K562 (cell line): ENCODE measurements around the gene NR5A1. TPM values are rescaled to one million over a fixed set of nuclear protein-coding genes. Genes with fewer than 3 reads are reported as not detected.

Experiments used
- ATAC-seq: fragments of 200-7000 bp; cut with Tn5 transposase; 3 replicates; pipeline ENCODE4 v1.9.1; 2020; ENCODE audit warnings: moderate library complexity
- BruUV-seq: library from RNA; stranded (reverse); fragments of 400-500 nt; replicated peaks from 2 replicates; lab custom pipeline; 2021; lab: Mats Ljungman, UMichigan
- CTCF ChIA-PET: fragments of 300-600 bp; formaldehyde crosslinking; extraction: SDS; loops from one replicate; lab custom pipeline; 2021; ENCODE audit warnings: low intra/inter-chr PET ratio; lab: Yijun Ruan, JAX
- POLR2A ChIA-PET: fragments of 300-600, 350-650 bp; sonication (Branson Sonifier 250); formaldehyde crosslinking; extraction: SDS; loops from one replicate; lab custom pipeline; 2021; ENCODE audit warnings: antibody characterized with exemption, inconsistent platforms; lab: Yijun Ruan, JAX
- DNase-seq, 4 experiments: peaks; one replicate each; pipeline versions ENCODE4 v3.0.0 to v3.0.0-alpha.2; 2011 to 2018; ENCODE audit warnings: low spot score in 3 of 4, mixed read lengths in 3 of 4; ENCODE audit errors: extremely low read depth in 1 of 4
- FAIRE-seq: peaks from 2 replicates; lab custom pipeline; 2011; peaks lifted over from hg19 to GRCh38; lab: Jason Lieb, UNC
- H2AFZ ChIP-seq: 2 replicates; pipeline ENCODE4 v1.6.0; 2011; ENCODE audit warnings: low read depth, low read length, control low read depth, inconsistent platforms
- H3K27ac ChIP-seq: fragments of 200-600 bp; 3 replicates; pipeline ENCODE4 v1.8.0; 2011; ENCODE audit warnings: low read depth, mild to moderate bottlenecking, control low read depth, inconsistent platforms, low read length, moderate library complexity, mixed read lengths; ENCODE audit errors: extremely low read depth
- H3K27me3 ChIP-seq, 2 experiments: fragments of 300-600 bp in 1 of 2; 2 replicates in 1 of 2; 3 replicates in 1 of 2; pipeline versions ENCODE4 v1.6.0 to v1.8.0; 2011; ENCODE audit warnings: inconsistent platforms in 2 of 2, low read length in 2 of 2, mild to moderate bottlenecking in 1 of 2, mixed read lengths in 1 of 2, moderate library complexity in 1 of 2; ENCODE audit not compliant: control insufficient read depth in 2 of 2, insufficient read depth in 2 of 2
- H3K36me3 ChIP-seq: fragments of 300-600 bp; 3 replicates; pipeline ENCODE4 v1.8.0; 2011; ENCODE audit warnings: mild to moderate bottlenecking, low read length, inconsistent platforms; ENCODE audit not compliant: control insufficient read depth, insufficient read depth
- H3K4me1 ChIP-seq, 2 experiments: fragments of 200-600 bp in 1 of 2; replicated peaks in 1 of 2; 2 replicates in 1 of 2; 3 replicates in 1 of 2; pipeline versions ENCODE4 v1.5.1 to v1.8.0; 2011; ENCODE audit warnings: inconsistent platforms in 2 of 2, low read length in 2 of 2, mild to moderate bottlenecking in 1 of 2, mixed read lengths in 1 of 2, moderate library complexity in 1 of 2; ENCODE audit not compliant: control insufficient read depth in 2 of 2, insufficient read depth in 2 of 2
- H3K4me2 ChIP-seq: 2 replicates; pipeline ENCODE4 v1.6.1; 2011; ENCODE audit warnings: low read length, control low read depth, inconsistent platforms, mixed read lengths; ENCODE audit not compliant: insufficient read depth
- H3K4me3 ChIP-seq: fragments of 200-600 bp; sonication (generic), shearing (Covaris generic); 2 replicates; pipeline ENCODE4 v1.5.1; 2016; ENCODE audit warnings: control low read depth, inconsistent platforms
- H3K79me2 ChIP-seq: fragments of 200-600 bp; 3 replicates; pipeline ENCODE4 v1.8.0; 2011; ENCODE audit warnings: low read length, inconsistent platforms; ENCODE audit not compliant: control insufficient read depth, insufficient read depth
- H3K9ac ChIP-seq, 2 experiments: 2 replicates each; pipeline versions ENCODE4 v1.6.0 to v1.6.1; 2011; ENCODE audit warnings: low read depth in 2 of 2, low read length in 2 of 2, control low read depth in 1 of 2, inconsistent platforms in 1 of 2, mild to moderate bottlenecking in 1 of 2, mixed read lengths in 1 of 2; ENCODE audit not compliant: insufficient read depth in 1 of 2
- H3K9me1 ChIP-seq: one replicate; pipeline ENCODE4 v1.6.0; 2011; ENCODE audit warnings: inconsistent platforms, mild to moderate bottlenecking, low read length, moderate library complexity; ENCODE audit not compliant: control insufficient read depth, insufficient read depth
- H3K9me3 ChIP-seq: replicated peaks from 2 replicates; pipeline ENCODE4 v1.5.1; 2011; ENCODE audit warnings: low read depth, low read length, inconsistent platforms; ENCODE audit not compliant: control insufficient read depth, insufficient read depth
- H4K20me1 ChIP-seq: replicated peaks from 2 replicates; pipeline ENCODE4 v1.6.1; 2011; ENCODE audit warnings: low read length, inconsistent platforms, mixed read lengths; ENCODE audit not compliant: control insufficient read depth, insufficient read depth
- CBFB ChIP-seq: sonication (generic); formaldehyde crosslinking; IDR thresholded peaks from 2 replicates; pipeline ENCODE4 v1.4.0; 2020; ENCODE audit warnings: mild to moderate bottlenecking, missing genetic modification reagents
- CBX3 ChIP-seq, 2 experiments: IDR thresholded peaks; 1 replicate in 1 of 2; 2 replicates in 1 of 2; pipeline ENCODE4 v1.6.1; 2012; ENCODE audit warnings: inconsistent platforms in 2 of 2, low read length in 2 of 2, borderline replicate concordance in 1 of 2, control low read depth in 1 of 2
- GTF2F1 ChIP-seq: IDR thresholded peaks from 2 replicates; pipeline ENCODE4 v1.6.1; 2011; ENCODE audit warnings: low read depth, low read length, improper control_type of control experiment
- HINFP ChIP-seq: fragments of 450-650 bp; conservative IDR thresholded peaks from 2 replicates; pipeline ENCODE4 v1.6.1; 2016; ENCODE audit warnings: missing genetic modification characterization, low read depth, mild to moderate bottlenecking, control low read depth, missing compliant biosample characterization
- MNT ChIP-seq, 2 experiments: fragments of 450-650 bp; conservative IDR thresholded peaks; 2 replicates each; pipeline ENCODE4 v1.6.1; 2017; ENCODE audit warnings: mild to moderate bottlenecking in 2 of 2, moderate library complexity in 2 of 2
- MXI1 ChIP-seq: IDR thresholded peaks from 2 replicates; pipeline ENCODE4 v1.6.1; 2011; ENCODE audit warnings: low read depth, mild to moderate bottlenecking, improper control_type of control experiment, low read length
- NCOA2 ChIP-seq, 2 experiments: fragments of 450-650 bp; IDR thresholded peaks; 2 replicates each; pipeline ENCODE4 v1.6.1; 2018; ENCODE audit warnings: mild to moderate bottlenecking in 2 of 2, moderate library complexity in 1 of 2; ENCODE audit not compliant: partially characterized antibody in 2 of 2
- PHF20 ChIP-seq: fragments of 450-650 bp; IDR thresholded peaks from 2 replicates; pipeline ENCODE4 v1.6.1; 2018; ENCODE audit not compliant: partially characterized antibody
- PML ChIP-seq: IDR thresholded peaks from 2 replicates; pipeline ENCODE4 v1.6.1; 2012; ENCODE audit warnings: low read length, inconsistent platforms
- RAD21 ChIP-seq, 2 experiments: fragments of 250-450 bp in 1 of 2; fragments of 450-650 bp in 1 of 2; sonication (Bioruptor Pico) in 1 of 2; formaldehyde crosslinking in 1 of 2; IDR thresholded peaks in 1 of 2; conservative IDR thresholded peaks in 1 of 2; 2 replicates each; pipeline versions ENCODE4 v1.4.0 to v1.8.0; 2020 to 2022; ENCODE audit warnings: mild to moderate bottlenecking in 2 of 2, moderate library complexity in 1 of 2
- SNAPC5 ChIP-seq: fragments of 250-450 bp; sonication (Bioruptor Pico); IDR thresholded peaks from 2 replicates; pipeline ENCODE4 v1.8.0; 2021; ENCODE audit warnings: moderate library complexity, mild to moderate bottlenecking, inconsistent platforms
- TCF7 ChIP-seq: sonication (generic); IDR thresholded peaks from 2 replicates; pipeline ENCODE4 v1.6.1; 2016; ENCODE audit warnings: antibody characterized with exemption, borderline replicate concordance
- TEAD4 ChIP-seq, 2 experiments: sonication (generic) in 1 of 2; formaldehyde crosslinking in 1 of 2; IDR thresholded peaks; 2 replicates each; pipeline versions ENCODE4 v1.6.1 to v1.8.0; 2012 to 2022; ENCODE audit warnings: borderline replicate concordance in 1 of 2, inconsistent platforms in 1 of 2, low read length in 1 of 2, mild to moderate bottlenecking in 1 of 2, missing genetic modification reagents in 1 of 2
- ZNF696 ChIP-seq: fragments of 250-450 bp; sonication (Bioruptor Pico); conservative IDR thresholded peaks from 2 replicates; pipeline ENCODE4 v1.4.0; 2020; ENCODE audit warnings: mild to moderate bottlenecking, moderate library complexity
- whole genome bisulfite sequencing: fragments of 100-300 bp; shearing (Covaris generic); methylation state at CpG from one replicate; pipeline ENCODE4 v1.1.6; 2016; ENCODE audit warnings: low coverage, mixed read lengths; ENCODE audit not compliant: insufficient coverage; ENCODE audit errors: missing lambda C conversion rate; 5-methylcytosine and 5-hydroxymethylcytosine counted together
- in situ Hi-C: fragments of 300-500 bp; cut with MboI; formaldehyde crosslinking; loops from 4 replicates; pipeline ENCODE4 v1.15.0; 2018; ENCODE audit warnings: inconsistent platforms, mixed read lengths
- intact Hi-C: fragments of 100-400 bp; cut with micrococcal nuclease; formaldehyde crosslinking; loops from 2 replicates; pipeline ENCODE4 v1.14.2; 2022
- polyA plus RNA-seq, 8 experiments: library from polyadenylated mRNA; depleted of rRNA in 4 of 8; stranded (reverse) in 5 of 8; unstranded in 3 of 8; fragments of >200 nt; fragmentation: Nextera tagmentation in 2 of 8; fragmentation: Illumina TruSeq in 1 of 8; extraction: Ambion mirVana in 2 of 8; extraction: Trizol in 1 of 8; gene quantifications; 2 replicates each; pipeline versions ENCODE4 v1.2.1 to v1.2.3, GENCODE V29; 2011 to 2014; ENCODE audit warnings: inconsistent platforms in 1 of 8, missing spikeins in 1 of 8
- total RNA-seq, 7 experiments: library from RNA; depleted of rRNA in 6 of 7; stranded (reverse); fragments of >200 nt in 6 of 7; fragmentation: Illumina TruSeq in 2 of 7; extraction: Trizol in 2 of 7; gene quantifications; 2 replicates each; pipeline versions ENCODE4 v1.2.1 to v1.2.3, GENCODE V29; 2011 to 2021; ENCODE audit warnings: low replicate concordance in 1 of 7

Gene NR5A1
- total and polyA plus RNA-seq, 9 of the 15 experiments (the other 6 are each of a cell fraction or from before 2014, with no cell fraction given): 0.11 to 0.32 (median 0.20) TPM; not detected in 6

- TF ChIP-seq MNT (conservative IDR thresholded peaks at IDR 0.05): no peak
- TF ChIP-seq CBFB (CRISPR knock-in tag): no peak
- no peak for TF ChIP-seq TEAD4 (IDR thresholded peaks at IDR 0.05; ENCODE audit: low read length)
- TF ChIP-seq TEAD4 (CRISPR knock-in tag; IDR thresholded peaks at IDR 0.05; ENCODE audit: borderline replicate concordance): no peak
- TF ChIP-seq TCF7: no peak
Observed at GRCh38 chr9:124487260-124488182, 19.7 kb downstream of the NR5A1 start (continued).

GRCh38 chr9:124486778-124487259, 20.4 kb downstream of the NR5A1 start:
- in situ Hi-C loops: no loop called here
- TF ChIP-seq NCOA2 (IDR thresholded peaks at IDR 0.05; ENCODE audit: partially characterized antibody in 2 of 2) (no peak), CBX3 (IDR thresholded peaks at IDR 0.05; ENCODE audit: borderline replicate concordance in 1 of 2, low read length in 2 of 2) (no peak), MXI1 (no peak), HINFP (tag) (no peak), SNAPC5 (no peak), PML (no peak), ZNF696 (CRISPR knock-in tag) (no peak), GTF2F1 (no peak), RAD21 (CRISPR knock-in tag; conservative IDR thresholded peaks at IDR 0.05 in 1 of 2, IDR thresholded peaks at IDR 0.05 in 1 of 2) (no peak), PHF20 (no peak)

More at GRCh38 chr9:124486778-124487259, 20.4 kb downstream of the NR5A1 start:
- POLR2A ChIA-PET: interaction anchor here (0.6 kb wide), 1 partner anchor 32 kb away, joined by 3 read pairs; no protein-coding TSS in a partner anchor
- Histone ChIP-seq H3K79me2 (no peaks in the 10 kb centered on the region), H4K20me1 (peaks cover 21% of the 10 kb centered on the region; the same call in 1 of the 2 replicates), H3K4me2 (no peak overlapping the region), H3K9ac (no peak overlapping the region), H2AFZ (no peak overlapping the region), H3K9me1 (no peaks in the 10 kb centered on the region), H3K27me3 (peaks cover 33 to 77% of the 10 kb centered on the region in 2 experiments), H3K9me3 (no peaks in the 10 kb centered on the region), H3K36me3 (no peaks in the 10 kb centered on the region), H3K4me3 (no peak overlapping the region), H3K27ac (no peak overlapping the region), H3K4me1 (peaks cover 0 to 31% of the 10 kb centered on the region in 2 experiments; a peak in 2 of 5 replicates)
- no peak for FAIRE-seq
- CTCF ChIA-PET: no interaction called here
- no peak for ATAC-seq
- no TSS peak for BruUV-seq
- under 1% methylated on average over 13 of the region's 17 CpGs for WGBS
- intact Hi-C loops: no loop called here
- no peak for DNase-seq
